GM19467 (cell line): ENCODE results near the gene CDC42EP3.

Experiments used
- ATAC-seq: cut with Tn5 transposase; IDR thresholded peaks from one replicate; pipeline ENCODE4 v1.9.1; 2021; ENCODE audit warnings: mild to moderate bottlenecking, moderate library complexity; ENCODE audit not compliant: unreplicated experiment

CDC42EP3 gene

GRCh38 chr2:37619959-37620300, 51.5 kb downstream of the CDC42EP3 start:
- no peak for ATAC-seq

GRCh38 chr2:37619230-37619958, 52.0 kb downstream of the CDC42EP3 start:
- ATAC-seq, result no peak

- no peak for ATAC-seq
Measured at GRCh38 chr2:37618326-37618725, 53.1 kb downstream of the CDC42EP3 start.

- ATAC-seq, result no peak
Measured at GRCh38 chr2:37617119-37617892, 54.1 kb downstream of the CDC42EP3 start.

- no peak for ATAC-seq
Measured at GRCh38 chr2:37616677-37617005, 54.8 kb downstream of the CDC42EP3 start.

GRCh38 chr2:37615804-37616676, 55.4 kb downstream of the CDC42EP3 start:
- ATAC-seq, result no peak

- ATAC-seq, result no peak
Measured at GRCh38 chr2:37614061-37614738, 57.2 kb downstream of the CDC42EP3 start.

- no peak for ATAC-seq
Measured at GRCh38 chr2:37612382-37612781, 59.1 kb downstream of the CDC42EP3 start.

- ATAC-seq, result no peak
Measured at GRCh38 chr2:37610638-37611289, 60.7 kb downstream of the CDC42EP3 start.

GRCh38 chr2:37609782-37610181, 61.7 kb downstream of the CDC42EP3 start:
- ATAC-seq, result no peak

- ATAC-seq, result no peak
Measured at GRCh38 chr2:37604716-37605115, 66.7 kb downstream of the CDC42EP3 start.

- no peak for ATAC-seq
Measured at GRCh38 chr2:37602702-37603101, 68.7 kb downstream of the CDC42EP3 start.

GRCh38 chr2:37602040-37602439, 69.4 kb downstream of the CDC42EP3 start:
- ATAC-seq, result no peak

GRCh38 chr2:37601569-37601968, 69.9 kb downstream of the CDC42EP3 start:
- no peak for ATAC-seq

GRCh38 chr2:37600735-37601134, 70.7 kb downstream of the CDC42EP3 start:
- peak; percentile 73 for ATAC-seq

- no peak for ATAC-seq
Measured at GRCh38 chr2:37599688-37600525, 71.5 kb downstream of the CDC42EP3 start.

GRCh38 chr2:37593694-37594093, 77.7 kb downstream of the CDC42EP3 start:
- no peak for ATAC-seq

GRCh38 chr2:37593024-37593423, 78.4 kb downstream of the CDC42EP3 start:
- no peak for ATAC-seq
